NCI-H1436 treated with DMSO at 0.1 percent for 48 hours (cell line): ENCODE data around the gene TCP10L.
"Not testable (repeated sequence)": the region's sequence is repeated elsewhere in the genome, so short reads cannot be mapped to it uniquely, and the experiment has no call there.

Source experiments
- DNase-seq: peaks from one replicate; lab custom pipeline; 2025; lab: John Stamatoyannopoulos, UW

The TCP10L gene

GRCh38 chr21:32585042-32585710 is at the start of gene TCP10L:
Gene TCP10L (minus strand): TSS chr21:32585523. CDS start chr21:32584304, 1,219 bp downstream.
- DNase-seq = no peak

- no peak for DNase-seq
Measured at GRCh38 chr21:32626621-32627196, 41.4 kb upstream of the TCP10L start.

- not testable (repeated sequence) for DNase-seq
Measured at GRCh38 chr21:32618218-32618617, 32.9 kb upstream of the TCP10L start.

GRCh38 chr21:32613436-32614043 is 28.2 kb upstream of the TCP10L start:
- no peak for DNase-seq

GRCh38 chr21:32612999-32613337 is 27.6 kb upstream of the TCP10L start:
- DNase-seq = no peak

GRCh38 chr21:32612075-32612998 is 27.0 kb upstream of the TCP10L start, which contains the start of gene CFAP298:
Gene CFAP298 (minus strand): TSS chr21:32612377. CDS start chr21:32612243, 134 bp downstream.
- DNase-seq = no peak

- no peak for DNase-seq
Measured at GRCh38 chr21:32611471-32611997, 26.2 kb upstream of the TCP10L start.

GRCh38 chr21:32610940-32611339 is 25.6 kb upstream of the TCP10L start:
- not testable (repeated sequence) for DNase-seq

- DNase-seq = no peak
Measured at GRCh38 chr21:32608851-32609250, 23.5 kb upstream of the TCP10L start.

GRCh38 chr21:32605469-32605868 is 20.1 kb upstream of the TCP10L start:
- DNase-seq = no peak

GRCh38 chr21:32604464-32604863 is 19.1 kb upstream of the TCP10L start:
- no peak for DNase-seq

- DNase-seq = no peak
Measured at GRCh38 chr21:32603131-32603530, 17.8 kb upstream of the TCP10L start.

GRCh38 chr21:32602099-32602498 is 16.8 kb upstream of the TCP10L start:
- no peak for DNase-seq

- DNase-seq = no peak
Measured at GRCh38 chr21:32599526-32599925, 14.2 kb upstream of the TCP10L start.

GRCh38 chr21:32599091-32599490 is 13.8 kb upstream of the TCP10L start:
- no peak for DNase-seq

- DNase-seq = no peak
Measured at GRCh38 chr21:32597205-32597604, 11.9 kb upstream of the TCP10L start.

- no peak for DNase-seq
Measured at GRCh38 chr21:32595431-32595830, 10.1 kb upstream of the TCP10L start.

- no peak for DNase-seq
Measured at GRCh38 chr21:32593690-32594089, 8.4 kb upstream of the TCP10L start.

- DNase-seq = no peak
Measured at GRCh38 chr21:32592929-32593502, 7.7 kb upstream of the TCP10L start.

- DNase-seq = no peak
Measured at GRCh38 chr21:32590130-32590529, 4.8 kb upstream of the TCP10L start.

- no peak for DNase-seq
Measured at GRCh38 chr21:32587651-32588050, 2.3 kb upstream of the TCP10L start.

GRCh38 chr21:32587120-32587519 is 1.8 kb upstream of the TCP10L start:
- DNase-seq = no peak
